ENCODE measurements around the gene MCAT.

- TF ChIP-seq CTCF (IDR thresholded peaks at IDR 0.05; ENCODE audit: insufficient read depth, low read length) (no peak), GABPA (IDR thresholded peaks at IDR 0.05; ENCODE audit: low read depth) (no peak), REST (IDR thresholded peaks at IDR 0.05; ENCODE audit: insufficient replicate concordance, low read depth) (no peak), POLR2AphosphoS5 (IDR thresholded peaks at IDR 0.05; ENCODE audit: low read depth) (no peak)
Observed at GRCh38 chr22:43152003-43152356, 8.8 kb upstream of the MCAT start.

All from HL-60 (cell line).